ENCODE results near the gene ADGRL1.
A peak's percentile ranks its signal among the peaks of the same experiment; 100 is the strongest.

ADGRL1 gene

GRCh38 chr19:14142262-14143190, 63.4 kb downstream of the ADGRL1 start:
- no peak for DNase-seq (ENCODE audit: low spot score)
- FAIRE-seq = no peak

GRCh38 chr19:14141041-14141440, 64.9 kb downstream of the ADGRL1 start:
- FAIRE-seq (no peak), DNase-seq (ENCODE audit: low spot score) (no peak)

GRCh38 chr19:14139944-14140343, 66.0 kb downstream of the ADGRL1 start:
- DNase-seq (ENCODE audit: low spot score) = no peak
- FAIRE-seq = no peak

GRCh38 chr19:14138576-14139265, 67.2 kb downstream of the ADGRL1 start:
- DNase-seq (ENCODE audit: low spot score) (peak; percentile 10), FAIRE-seq (no peak)

DNA sequence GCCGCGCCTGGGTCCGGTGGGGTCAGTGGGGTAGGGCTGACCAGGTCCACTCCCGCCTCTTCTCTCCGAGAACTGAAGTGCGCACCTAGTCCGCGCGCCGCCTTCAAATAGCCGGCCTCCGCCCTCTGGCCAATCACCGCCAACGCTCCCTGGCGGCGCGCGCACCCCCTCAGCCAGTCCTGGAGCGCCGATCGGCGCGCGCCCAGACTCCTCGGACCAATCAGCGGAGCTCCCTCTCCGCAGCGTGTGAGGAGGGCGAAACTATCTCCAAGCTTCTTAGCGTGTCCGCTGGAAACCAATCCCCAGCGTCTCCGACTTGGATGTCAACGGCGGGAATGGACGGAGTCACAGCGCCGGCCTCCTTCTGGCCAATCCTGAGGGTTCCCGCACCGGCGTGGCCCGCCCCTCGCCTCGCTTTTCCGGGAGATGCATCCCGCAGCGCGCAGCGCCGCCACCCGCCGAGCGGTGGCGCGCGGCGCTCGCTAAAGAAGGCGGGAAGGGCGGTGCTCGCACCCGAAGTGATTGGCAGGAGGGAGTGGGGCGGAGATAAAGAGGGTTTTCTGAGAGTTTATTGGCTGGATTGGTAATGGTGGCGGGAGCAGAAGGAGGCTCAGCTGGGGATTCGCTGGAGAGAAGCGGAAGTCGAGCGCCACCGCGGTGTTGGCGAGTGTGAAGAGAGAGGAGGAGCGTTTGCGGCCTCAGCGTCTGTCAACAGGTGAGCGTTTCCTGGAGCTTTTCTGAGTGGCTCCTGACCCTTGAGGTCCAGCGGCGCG, 69.3 kb downstream of the ADGRL1 start, which contains the start of gene ASF1B:
Gene ASF1B, minus strand, starts transcription at position 81 of the 773 bp plus-strand sequence. CDS start 133 bp downstream, outside the sequence.
- peak; percentile 86 for FAIRE-seq
- peak; percentile 99 for DNase-seq (ENCODE audit: low spot score)

- FAIRE-seq = no peak
- DNase-seq (ENCODE audit: low spot score) = no peak
Observed at GRCh38 chr19:14135985-14136508, 69.9 kb downstream of the ADGRL1 start.

- no peak for DNase-seq (ENCODE audit: low spot score)
- FAIRE-seq = no peak
Observed at GRCh38 chr19:14135355-14135754, 70.6 kb downstream of the ADGRL1 start.

GRCh38 chr19:14127929-14128509, 78.0 kb downstream of the ADGRL1 start:
- DNase-seq (ENCODE audit: low spot score) (no peak), FAIRE-seq (no peak)

- FAIRE-seq (no peak), DNase-seq (ENCODE audit: low spot score) (no peak)
Observed at GRCh38 chr19:14127176-14127575, 78.8 kb downstream of the ADGRL1 start.

DNA sequence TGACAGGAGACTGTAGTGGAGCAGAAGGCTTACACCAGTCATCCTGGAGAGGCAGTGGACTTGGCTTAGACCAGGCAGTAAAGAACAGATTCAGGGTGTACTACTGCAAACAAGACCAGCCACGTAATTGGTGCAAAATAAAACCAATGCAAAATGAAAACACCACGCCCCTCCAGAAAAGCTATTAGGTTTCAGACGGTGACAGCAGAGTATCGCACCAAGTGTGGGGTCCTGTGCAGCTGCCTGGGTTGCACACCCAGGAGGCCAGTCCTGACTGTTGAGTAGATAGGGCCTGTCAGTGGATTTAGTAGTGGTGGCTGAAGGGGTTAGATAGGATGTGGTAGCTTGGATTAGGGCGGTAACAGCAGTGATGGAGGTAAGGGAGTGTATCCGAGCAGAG, 83.0 kb downstream of the ADGRL1 start:
- no peak for DNase-seq (ENCODE audit: low spot score)
- no peak for FAIRE-seq

DNA sequence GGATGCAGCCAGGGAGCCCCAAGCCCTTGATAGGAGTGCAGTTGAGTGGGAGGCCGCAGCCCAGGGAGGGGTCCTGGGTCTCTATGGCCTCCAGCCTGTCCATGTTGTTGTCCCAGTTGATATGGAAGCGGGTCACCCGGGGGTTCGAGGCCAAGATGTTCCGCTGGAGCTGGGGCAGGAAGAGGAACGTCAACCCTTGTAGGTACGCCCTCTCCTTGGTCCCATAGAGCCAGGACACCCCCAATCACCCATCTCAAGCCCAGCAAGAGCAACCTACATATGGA, 85.5 kb downstream of the ADGRL1 start:
- no peak for FAIRE-seq
- DNase-seq (ENCODE audit: low spot score) = no peak

GRCh38 chr19:14119644-14120496, 86.1 kb downstream of the ADGRL1 start:
- FAIRE-seq = no peak
- no peak for DNase-seq (ENCODE audit: low spot score)

DNA sequence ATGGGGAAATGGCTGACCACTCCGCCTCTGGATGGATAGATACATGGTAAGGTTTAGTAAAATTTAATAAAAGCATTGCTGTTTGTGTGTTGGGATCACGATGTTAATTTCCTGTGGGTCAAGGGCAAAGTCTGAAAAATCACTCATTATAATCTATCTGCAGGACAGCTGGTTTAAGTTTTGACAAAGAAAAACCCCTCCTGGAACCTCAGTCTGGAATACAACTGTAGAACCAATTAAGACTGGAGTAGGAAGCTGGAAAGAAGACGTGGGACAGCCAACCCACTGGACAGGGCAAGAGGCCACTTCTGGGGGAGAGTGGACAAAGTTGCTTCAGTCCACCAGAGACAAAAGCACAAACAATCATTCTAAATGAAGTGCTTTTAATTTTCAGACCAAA, 86.8 kb downstream of the ADGRL1 start:
- DNase-seq (ENCODE audit: low spot score) (no peak), FAIRE-seq (no peak)

DNA sequence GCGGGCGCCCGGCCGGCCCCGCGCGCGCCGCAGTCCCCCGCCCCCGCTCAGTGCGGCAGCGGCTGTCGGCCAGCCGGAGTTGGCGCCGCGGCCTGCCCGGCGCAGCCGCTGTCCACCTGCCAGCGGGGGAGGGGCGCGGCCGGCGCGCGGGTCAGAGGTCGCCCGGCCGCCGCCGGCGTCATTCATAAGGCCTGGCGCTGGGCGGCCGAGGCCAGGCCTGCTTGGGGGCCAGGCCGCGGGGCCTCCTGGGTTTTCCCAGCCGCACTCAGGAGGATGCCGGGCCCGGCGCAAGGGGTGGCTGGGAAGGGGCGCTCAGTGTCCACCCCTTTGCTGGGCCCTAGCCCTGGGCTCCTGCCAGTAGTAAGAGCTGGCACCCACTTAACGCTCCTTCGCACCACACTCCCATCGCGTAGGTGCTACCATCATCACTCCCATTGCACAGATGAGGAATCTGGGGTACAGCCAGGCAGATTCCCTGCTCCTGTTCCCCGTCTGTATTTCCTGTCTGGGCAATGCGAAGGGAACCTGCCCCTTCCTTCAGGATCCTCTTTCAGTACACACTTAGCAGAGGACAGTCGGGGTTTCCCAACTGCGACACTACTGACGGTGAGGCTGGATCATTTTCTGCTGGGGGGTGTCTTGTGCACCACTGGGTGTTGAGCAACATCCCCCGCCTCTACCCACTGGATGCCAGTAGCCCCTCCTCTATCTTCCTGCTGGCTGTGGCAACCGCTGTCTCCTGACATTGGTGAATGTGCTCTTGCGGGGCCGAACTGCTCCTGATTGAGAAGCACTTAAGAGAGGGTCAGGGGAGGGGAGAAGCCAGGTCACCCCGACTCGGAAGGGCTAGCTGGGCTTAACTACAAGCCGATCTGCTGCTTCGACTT, 87.6 kb downstream of the ADGRL1 start:
- DNase-seq (ENCODE audit: low spot score) = peak; percentile 21
- no peak for FAIRE-seq

- FAIRE-seq (peak; percentile 31), DNase-seq (ENCODE audit: low spot score) (peak; percentile 93)
Observed at GRCh38 chr19:14117668-14118164, 88.3 kb downstream of the ADGRL1 start, which contains the start of gene PRKACA. Gene PRKACA (minus strand): TSS chr19:14117762. CDS start chr19:14117547, 215 bp downstream.

GRCh38 chr19:14116918-14117578, 88.9 kb downstream of the ADGRL1 start:
- FAIRE-seq (no peak), DNase-seq (ENCODE audit: low spot score) (no peak)

DNA sequence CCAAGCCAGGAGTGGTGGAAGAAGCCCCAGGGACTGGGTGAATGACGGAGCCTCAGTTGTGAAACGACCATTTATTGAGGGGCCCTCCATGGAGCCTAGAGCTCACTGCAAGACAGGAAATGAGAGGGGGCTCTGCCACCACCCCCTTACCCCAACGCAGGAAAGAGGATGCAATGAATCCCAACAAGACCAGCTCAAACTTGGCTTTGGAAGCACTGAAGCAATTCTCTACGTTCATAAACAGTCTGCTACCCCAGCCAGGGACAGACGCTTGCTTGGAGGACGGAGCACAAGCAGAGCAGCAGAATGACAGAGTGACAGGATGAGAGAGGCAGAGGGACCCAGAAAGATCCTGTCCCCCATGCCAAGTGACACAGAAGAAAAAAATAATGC, 89.4 kb downstream of the ADGRL1 start:
- FAIRE-seq (no peak), DNase-seq (ENCODE audit: low spot score) (no peak)

DNA sequence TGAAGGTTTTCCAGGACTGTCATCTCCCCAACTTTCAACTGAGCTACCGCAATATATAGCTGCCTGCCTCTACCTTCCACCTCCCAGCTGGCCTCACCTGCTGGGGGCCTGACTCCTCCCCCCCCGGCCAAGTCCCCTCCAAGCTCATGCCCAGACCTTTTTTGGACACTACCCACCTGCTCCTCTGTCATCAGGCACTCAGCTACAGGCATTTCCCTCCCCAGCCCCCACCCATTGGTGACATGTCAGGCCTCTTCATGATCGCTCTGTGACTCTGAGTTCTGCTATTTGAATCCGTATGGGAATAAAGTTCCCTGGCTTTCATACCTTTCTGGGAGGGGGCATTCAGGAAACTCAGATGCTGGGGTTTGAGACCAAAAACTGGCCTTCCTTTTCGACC, 90.2 kb downstream of the ADGRL1 start:
- no peak for DNase-seq (ENCODE audit: low spot score)
- FAIRE-seq = no peak

GRCh38 chr19:14114854-14115253, 91.1 kb downstream of the ADGRL1 start:
- no peak for DNase-seq (ENCODE audit: low spot score)
- no peak for FAIRE-seq
